ENCODE measurements around the gene CHL1. TPM values are rescaled to one million over a fixed set of nuclear protein-coding genes. Genes with fewer than 3 reads are reported as not detected.

Gene CHL1
- polyA plus RNA-seq, 1 donor: 2.2 TPM

DNA sequence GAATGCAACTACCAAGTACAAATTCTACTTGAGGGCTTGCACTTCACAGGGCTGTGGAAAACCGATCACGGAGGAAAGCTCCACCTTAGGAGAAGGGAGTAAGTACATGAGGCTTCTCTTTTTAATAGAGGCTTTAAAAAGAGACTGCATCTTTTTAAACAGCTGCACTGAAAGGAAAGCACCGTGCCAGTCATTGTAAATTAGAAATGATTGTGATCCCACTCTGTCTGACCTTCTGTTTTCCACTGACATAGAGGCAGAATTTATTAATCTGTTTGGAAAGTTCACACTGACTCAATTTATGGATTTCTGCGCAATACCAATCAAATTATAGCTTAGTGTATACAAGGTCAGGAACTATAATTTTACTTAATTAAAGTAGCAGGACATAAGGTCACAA, 198.2 kb downstream of the CHL1 start:
- DNase-seq (ENCODE audit: low read depth): no peak

DNA sequence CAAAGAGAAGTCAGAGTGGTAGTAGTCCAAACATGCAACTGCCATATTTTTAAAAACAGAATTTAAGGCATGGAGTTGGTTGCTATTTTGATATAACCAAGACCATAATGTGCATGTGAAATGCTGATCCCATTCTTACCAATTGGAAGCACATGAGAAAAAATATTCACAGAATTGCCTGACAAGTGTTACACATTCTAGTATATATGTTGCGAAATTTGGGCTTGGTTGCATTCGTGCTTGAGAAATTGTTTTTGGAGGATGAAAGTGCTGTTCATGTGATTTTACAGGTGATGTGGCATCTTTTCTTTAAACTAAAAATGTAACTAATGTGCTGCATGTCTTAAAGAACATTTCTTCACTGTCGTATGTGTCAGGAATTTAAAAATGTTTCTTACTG, 199.7 kb downstream of the CHL1 start:
- no peak for DNase-seq (ENCODE audit: low read depth)

DNA sequence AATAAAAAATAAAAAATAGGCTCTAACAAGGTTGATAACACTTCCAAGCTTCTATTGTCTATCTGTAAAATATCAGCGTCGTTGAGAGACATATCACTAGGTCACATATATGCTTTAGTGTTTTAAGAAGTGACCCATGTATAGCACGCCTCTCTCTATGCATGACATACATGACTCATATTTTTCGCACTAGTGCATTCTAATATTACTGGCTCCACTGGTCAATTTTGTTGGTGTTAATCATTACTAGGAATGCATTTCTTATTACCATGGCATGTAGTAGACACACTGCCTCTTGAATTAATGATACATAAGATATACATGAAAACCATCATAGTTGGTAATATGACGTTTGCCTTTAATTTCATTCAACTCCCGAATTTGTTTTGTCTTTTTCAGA, 203.1 kb downstream of the CHL1 start:
- no peak for DNase-seq (ENCODE audit: low read depth)

DNA sequence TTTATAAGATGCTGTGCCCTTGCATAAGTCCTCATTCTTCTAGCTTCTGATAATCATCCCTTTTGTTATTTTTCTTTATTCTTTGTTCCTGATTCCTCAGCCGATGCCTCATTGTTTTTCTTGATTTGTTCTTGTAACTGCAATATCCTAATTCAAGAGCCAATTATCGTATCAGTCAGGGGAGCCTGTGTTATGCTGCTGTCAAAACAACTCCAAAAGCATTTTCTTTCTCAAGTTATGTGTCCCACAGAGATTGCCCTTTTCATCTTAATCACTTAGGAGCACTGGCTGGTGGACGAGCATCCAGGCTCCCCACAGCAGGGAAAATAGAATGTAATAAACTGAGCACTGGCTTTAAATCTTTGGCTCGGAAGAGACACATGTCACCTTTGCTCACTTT, 207.3 kb downstream of the CHL1 start:
- DNase-seq (ENCODE audit: low read depth): no peak

DNA sequence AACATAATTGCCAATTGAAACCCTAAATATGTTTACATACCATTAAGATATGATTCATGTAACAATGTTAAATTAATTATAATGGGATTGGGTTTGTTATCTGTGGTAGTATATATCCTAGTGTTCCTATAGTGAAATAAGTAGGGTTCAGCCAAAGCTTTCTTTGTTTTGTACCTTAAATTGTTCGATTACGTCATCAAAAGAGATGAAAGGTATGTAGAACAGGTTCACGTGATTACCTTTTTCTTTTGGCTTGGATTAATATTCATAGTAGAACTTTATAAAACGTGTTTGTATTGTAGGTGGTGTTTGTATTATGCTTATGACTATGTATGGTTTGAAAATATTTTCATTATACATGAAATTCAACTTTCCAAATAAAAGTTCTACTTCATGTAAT, 212.4 kb downstream of the CHL1 start:
- no peak for DNase-seq (ENCODE audit: low read depth)

DNA sequence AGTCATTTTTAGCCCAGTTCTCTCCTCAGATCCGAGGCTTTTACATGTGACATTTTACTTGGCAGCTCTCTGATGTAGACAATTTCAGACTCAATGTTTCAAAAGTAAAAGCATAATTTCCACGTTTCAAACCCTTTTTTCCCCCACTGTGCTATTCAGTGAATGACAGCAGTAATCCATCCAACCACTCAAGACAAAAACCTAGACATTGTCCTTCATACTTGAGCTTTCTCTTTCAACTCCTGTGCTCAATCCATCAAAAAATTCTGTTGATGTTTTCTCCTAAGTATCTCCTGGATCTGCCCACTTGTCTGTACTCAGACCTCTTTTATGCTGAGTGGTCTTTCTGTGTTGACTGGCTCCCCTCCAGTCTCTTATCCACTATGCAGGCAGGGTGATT, 214.7 kb downstream of the CHL1 start:
- no peak for DNase-seq (ENCODE audit: low read depth)

DNA sequence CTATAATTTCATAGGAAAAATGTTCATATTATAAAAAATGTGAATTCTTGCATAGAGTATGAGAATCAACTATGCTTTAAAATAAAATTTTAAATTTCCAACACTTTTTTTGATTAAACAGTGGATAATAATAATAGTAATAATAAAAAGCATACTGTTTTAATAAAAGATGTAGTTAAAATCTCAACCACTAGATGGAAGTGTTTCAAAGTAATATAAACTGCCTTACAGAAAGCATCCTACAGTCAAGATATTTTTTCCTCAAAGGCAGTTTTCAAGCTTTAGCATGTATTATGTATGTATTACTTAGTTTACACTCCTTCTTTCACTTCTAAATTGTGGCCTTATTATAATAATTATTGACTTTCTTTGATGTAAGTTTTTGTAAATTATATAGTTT, 217.5 kb downstream of the CHL1 start:
- no peak for DNase-seq (ENCODE audit: low read depth)

DNA sequence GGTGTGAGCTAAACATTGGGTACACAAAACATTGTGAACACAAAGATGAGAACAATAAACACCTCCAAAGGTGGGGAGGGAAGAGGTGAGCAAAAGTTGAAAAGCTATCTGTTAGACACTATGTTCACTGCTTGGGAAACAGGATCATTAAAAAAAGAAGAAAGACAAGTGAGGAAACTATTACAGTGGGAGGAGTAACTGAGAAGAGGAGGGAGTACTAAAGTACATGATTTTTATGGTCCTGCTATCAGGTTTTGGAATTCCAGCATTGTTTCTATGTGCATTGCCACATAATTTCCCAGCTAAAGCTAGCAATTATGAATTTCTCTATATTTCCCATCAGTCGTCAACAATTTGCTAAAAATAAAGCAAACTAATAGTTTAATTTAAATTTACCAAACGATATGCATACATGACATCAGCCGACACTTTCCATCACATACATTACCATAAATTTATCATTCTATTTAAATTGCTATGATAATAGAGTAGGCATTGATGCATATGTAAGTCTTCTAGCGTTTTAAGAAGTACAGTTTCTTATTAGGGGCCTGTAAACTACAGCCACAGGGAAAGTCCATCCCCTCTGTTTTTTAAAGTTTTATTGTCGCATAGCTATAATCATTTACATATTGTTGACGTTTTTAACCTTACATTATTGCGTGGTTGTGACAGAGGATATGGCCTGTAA, 221.8 kb downstream of the CHL1 start:
- no peak for DNase-seq (ENCODE audit: low read depth)

DNA sequence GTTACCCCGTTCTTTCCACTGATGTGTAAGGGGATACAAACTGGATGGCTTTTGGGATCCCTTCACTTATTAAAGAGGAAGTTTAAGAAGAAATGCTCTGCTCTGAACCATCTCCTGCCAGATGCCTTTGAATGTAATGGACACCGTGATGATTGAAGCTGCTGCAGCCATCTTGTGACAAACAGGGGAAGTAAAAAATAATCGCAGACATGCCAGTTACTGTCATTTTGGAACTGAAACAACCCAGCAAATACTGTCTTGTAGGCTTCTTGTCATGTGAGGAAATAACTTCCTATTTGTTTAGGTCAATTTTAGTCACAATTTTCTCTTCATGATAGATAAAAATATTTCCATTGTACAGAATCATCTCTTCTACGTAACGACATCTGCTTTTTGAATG, 224.0 kb downstream of the CHL1 start:
- no peak for DNase-seq (ENCODE audit: low read depth)

DNA sequence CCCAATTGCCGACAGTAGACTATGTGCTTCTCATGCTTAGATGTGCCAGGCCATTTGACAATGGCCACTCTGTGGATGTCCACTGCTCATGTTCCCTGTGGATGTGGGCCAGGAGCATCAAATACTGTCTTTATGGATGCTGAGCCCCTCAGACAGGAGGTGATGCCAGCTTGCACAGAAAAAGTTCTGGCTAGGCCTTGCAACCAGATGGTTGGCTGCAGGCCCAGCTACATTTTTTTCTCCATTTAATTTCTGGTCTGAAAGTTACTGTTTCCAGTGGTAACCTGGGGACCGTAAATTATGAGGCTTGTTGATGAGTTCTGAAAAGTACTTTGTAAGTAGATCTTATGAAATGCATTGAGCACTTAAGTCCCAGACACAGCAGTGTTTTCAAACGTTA, 228.5 kb downstream of the CHL1 start:
- no peak for DNase-seq (ENCODE audit: low read depth)

DNA sequence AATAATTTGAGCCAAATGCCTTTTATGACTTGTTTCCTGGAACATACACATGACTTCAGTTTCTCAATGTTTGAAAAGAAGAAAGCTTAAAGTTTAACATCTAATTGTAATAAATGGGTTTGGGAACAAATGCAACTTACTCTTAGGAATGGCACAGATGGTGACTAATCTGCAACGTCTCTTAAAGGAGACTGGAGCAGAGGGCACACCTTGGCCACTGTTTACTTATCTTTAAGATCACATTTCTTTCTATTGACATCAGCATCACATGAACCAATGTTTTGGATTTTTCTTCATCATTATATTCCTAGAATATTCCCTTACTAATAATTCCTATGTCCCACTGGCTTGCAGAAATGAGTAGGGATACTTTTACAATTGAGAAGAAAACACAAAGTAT, 229.5 kb downstream of the CHL1 start:
- no peak for DNase-seq (ENCODE audit: low read depth)

DNA sequence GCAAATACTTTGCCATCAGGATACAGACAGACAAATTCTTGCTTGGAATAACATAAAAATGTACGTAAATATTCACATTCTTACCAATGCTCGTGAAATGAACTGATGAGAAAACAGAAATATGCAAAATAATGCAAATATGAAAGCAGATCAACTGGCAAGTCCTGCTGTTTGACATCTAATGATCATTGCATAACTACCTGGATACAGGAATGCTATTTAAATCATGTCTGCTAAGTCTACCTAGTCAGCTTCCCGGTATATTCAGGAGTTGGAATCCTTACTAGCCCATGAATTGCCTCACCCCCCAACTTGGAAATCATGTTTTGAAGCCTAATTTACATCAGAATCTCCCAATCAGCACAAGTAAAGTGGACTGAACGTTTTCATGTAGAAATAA, 230.6 kb downstream of the CHL1 start:
- no peak for DNase-seq (ENCODE audit: low read depth)

DNA sequence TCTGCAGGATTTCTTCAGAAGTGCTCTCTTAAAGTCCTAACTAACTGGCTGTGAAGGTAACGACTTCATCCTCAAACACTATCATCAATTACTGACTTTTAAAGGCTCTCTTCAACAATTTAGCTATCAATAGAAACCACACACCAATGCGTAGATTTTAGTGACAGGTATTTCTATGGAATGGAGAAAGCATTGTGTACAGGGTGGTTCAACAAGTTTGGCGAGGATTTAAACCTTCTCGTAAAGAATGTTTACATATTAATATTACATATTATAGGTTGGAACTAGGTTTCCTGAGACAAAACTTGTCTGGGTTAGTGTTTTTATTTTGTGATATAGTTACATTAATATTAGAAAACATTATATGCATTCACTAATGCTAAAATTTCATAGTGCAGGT, 233.6 kb downstream of the CHL1 start:
- no peak for DNase-seq (ENCODE audit: low read depth)

DNA sequence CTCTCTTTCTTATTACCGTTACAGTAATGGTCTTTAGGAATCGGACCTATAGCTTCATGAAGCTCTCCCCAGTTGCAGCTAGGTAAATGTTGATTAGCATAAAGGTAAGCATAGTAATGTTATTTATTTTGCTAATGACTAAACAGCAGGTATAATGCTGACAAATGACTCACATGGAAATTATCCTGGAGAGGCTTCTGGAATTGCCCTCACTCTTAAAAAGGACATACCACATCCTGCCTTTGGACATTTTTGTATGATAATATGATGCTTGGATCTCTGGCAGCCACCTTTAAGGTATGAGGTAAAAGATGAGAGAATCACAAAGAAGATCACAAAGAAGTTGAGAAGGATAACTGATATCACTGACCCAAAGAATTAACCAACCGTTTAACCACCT, 238.6 kb downstream of the CHL1 start:
- no peak for DNase-seq (ENCODE audit: low read depth)

DNA sequence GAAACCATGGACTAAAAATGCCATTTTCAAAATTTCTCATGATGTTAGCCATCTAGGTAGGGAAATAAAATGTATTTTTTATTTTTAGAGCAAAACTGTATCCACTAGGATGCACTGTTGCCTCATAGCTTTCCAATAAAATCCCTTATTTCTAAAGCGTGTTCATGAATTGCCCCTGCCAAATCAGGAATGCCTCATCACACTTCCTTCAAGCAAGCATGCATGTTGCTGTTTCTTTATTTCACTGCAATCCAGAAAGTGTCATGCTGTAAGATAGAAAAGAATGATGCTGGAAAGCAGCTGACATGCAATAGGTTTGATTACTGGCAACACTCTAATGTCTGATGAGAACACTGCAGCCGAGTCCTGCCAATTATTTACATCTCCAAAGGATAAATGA, 239.5 kb downstream of the CHL1 start:
- no peak for DNase-seq (ENCODE audit: low read depth)

DNA sequence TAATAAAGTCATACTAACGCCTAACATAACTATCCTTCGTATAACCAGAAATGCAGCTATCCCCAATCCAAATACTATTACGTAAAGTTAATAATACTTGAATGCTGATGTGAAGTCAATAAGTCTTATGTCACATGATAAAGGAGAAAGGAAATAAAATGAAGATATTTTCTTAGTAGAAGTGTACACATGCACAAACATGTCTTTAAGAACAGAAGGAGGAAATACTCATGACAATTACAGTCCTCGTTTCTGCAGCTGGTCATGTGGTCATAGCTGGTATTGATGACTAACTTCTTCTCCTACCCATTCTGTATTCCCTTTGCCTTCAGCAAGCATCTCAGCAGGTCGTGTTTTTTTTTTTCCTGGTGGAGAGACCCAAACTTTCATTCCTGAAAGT, 244.3 kb downstream of the CHL1 start:
- DNase-seq (ENCODE audit: low read depth): no peak

DNA sequence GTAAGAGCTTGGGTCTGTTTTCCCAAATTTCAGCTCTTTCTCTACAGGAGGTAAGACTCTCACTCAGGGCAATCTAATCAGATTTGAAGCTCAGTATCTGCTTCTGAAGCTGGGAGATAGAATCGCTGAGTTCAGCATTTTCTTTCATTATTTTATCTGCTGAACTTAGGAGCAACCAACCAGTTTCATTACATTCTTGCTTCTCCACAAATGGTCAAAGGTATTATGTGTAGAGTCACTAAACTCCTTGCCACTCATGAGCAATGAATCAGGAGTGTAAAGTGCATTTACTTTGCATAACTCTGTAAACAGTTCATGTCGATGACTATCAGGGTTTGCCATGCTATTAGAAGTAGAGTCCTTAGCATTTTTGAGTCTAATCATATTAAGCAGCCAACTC, 249.4 kb downstream of the CHL1 start:
- no peak for DNase-seq (ENCODE audit: low read depth)

DNA sequence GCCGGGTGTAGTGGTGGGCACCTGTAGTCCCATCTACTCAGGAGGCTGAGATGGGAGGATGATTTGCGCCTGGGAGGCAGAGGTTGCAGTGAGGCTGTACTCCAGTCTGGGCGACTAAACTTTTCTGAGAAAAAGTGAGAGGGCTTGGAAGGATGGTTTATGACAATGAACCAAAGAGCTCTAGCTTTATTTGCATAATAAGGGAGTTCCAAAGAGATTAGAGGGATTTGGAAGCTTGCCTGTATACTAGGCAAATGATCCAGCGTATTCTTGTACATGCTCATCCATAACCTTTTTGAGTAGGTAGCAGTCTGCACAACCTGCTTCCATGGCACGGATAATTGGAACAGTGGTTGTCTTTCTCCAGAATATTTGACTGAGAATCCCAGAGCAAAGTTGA, 251.1 kb downstream of the CHL1 start:
- DNase-seq (ENCODE audit: low read depth): no peak

DNA sequence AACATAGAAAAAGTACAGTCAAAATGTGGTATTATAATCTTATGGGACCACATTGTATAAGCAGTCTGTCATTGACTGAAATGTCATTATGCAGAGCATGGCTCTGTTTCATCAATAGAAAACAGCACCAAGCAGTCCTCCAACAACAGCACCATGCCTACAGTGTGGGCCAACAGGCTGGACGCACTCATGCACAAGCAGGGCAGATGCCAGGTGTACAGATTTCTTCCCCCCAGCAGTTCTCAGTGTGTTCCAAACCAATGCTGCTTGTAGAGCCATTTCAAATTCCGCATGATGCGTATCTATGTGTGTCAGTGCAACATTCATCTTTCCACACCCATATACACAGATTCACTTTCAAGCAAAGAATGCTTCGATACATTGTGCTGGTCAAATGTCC, 253.1 kb downstream of the CHL1 start:
- DNase-seq (ENCODE audit: low read depth): no peak

DNA sequence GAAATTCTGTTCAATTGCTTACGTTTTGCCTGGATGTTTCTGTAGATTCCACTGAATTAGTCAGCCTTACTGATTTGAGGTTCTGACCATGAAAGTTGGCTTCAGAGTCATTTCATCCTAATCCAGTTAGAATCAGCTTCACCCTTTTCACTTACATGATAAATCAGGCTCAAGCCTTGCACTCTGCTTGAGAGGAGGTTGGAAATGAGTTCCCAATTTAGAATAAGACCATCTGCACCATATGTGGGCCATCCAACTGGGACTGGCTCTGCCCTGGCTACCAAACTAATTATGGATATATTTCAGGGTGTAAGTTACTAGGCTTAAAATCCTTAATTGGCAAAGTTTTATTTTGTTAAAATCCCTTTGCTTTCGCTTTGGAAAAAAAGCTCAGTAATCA, 255.7 kb downstream of the CHL1 start:
- no peak for DNase-seq (ENCODE audit: low read depth)

DNA sequence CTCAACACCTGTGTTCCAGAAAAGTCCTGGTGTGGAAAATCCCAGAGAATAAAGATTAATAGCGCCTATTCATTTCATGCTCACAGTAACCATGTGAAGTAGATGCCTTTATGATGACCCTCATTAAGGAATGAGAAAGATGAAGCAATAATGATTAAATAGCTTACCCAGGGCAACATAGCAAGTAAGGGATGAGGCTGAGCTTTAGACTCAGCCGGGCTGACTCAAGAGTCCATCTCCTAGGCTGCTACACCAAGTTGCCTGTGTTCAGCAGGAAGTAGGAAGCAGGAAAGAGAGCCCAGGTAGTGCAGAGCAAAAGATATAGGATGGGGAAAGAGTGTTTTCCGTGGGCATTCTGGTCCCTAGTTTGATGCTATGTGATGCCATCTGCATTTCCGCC, 256.5 kb downstream of the CHL1 start:
- no peak for DNase-seq (ENCODE audit: low read depth)

DNA sequence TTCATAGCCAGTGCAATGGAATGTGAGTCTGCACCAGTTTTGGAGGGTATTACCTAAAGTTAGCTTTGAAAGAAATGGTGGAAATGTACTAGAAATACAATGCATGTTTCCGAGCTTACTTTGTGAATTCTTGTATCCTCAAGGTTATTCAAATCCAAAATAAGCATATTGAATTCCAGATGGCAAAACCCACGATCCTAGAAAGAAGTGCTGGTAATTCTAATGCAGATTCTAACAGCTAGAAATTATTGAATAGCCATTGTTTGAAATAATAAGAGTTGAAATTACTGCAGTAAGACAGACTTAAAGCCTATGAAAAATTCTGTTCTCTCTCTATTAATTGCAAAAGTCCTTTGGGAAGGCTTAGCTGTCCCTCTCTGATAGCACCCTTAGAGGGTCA, 258.4 kb downstream of the CHL1 start:
- no peak for DNase-seq (ENCODE audit: low read depth)

DNA sequence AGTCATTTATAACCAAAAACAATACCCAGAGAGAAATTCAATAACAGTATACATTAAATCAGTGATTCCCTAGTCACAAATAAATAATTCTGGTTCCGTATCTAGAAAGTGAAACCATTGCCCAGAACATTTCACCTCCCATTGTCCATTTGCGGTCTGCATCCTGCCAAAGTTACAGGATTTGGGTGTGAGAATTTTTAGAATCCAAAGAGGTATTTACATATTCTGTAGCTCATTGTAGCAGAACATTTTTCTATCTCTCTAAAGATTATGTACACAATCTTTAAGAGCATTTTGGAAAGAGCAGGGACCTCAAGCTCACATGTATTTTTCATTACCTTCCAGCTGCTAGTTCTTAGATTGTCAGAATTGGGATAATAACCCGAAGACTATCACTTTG, 261.6 kb downstream of the CHL1 start:
- DNase-seq (ENCODE audit: low read depth): no peak

DNA sequence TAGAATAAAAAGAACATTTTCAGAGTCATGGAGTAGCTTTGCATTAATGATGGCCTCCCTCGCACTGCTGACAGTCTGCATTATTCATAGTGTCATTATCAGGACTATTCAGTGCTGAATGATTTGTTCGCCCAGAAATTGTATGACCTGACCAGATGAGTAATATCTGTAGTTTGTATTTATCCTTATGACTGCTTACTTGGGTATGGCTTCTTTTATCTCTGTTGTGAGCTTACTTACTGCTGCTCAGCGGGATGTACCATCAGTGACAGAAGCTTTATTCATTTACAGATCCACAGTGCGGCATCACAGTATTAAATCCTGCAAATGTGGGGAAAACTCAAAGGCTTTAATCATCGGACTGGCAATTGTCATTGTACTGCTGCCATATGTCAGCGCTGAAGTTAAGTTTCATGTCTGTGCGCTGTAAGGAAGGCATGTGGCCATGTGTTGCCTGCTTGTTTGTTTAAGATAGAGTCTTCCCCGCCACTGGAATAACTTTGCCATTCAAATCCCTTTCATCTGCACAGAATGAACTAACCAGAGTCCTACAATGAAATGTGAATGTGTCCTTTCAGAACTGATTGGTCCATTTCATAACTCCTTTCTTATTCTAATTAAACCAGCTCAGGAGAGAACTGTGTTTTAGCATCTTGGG, 262.2 kb downstream of the CHL1 start:
- no peak for DNase-seq (ENCODE audit: low read depth)
